GM12878 (cell line): Measurements from ENCODE around the gene ETS1.

Source experiments
- CEBPB ChIP-seq, 2 experiments: fragments of 150-350 bp in 1 of 2; IDR thresholded peaks; 2 replicates each; pipeline ENCODE4 v1.6.1; 2012 to 2014; ENCODE audit warnings: low read depth in 2 of 2, low read length in 2 of 2, borderline replicate concordance in 1 of 2, inconsistent platforms in 1 of 2
- POLR2A ChIP-seq: IDR thresholded peaks from 2 replicates; pipeline ENCODE4 v1.6.1; 2011; ENCODE audit warnings: low read depth, mild to moderate bottlenecking, low read length
- TF ChIP-seq, protein P1 (sequence below), 3 experiments: IDR thresholded peaks in 2 of 3; conservative IDR thresholded peaks in 1 of 3; 2 replicates each; pipeline ENCODE4 v1.5.1; 2011; ENCODE audit warnings: low read depth in 3 of 3, low read length in 3 of 3, mild to moderate bottlenecking in 3 of 3, control low read depth in 2 of 3, moderate library complexity in 2 of 3, inconsistent platforms in 1 of 3, mixed read lengths in 1 of 3; ENCODE audit not compliant: control insufficient read depth in 2 of 3, insufficient read depth in 1 of 3; ENCODE audit errors: extremely low read depth in 1 of 3

DNA sequence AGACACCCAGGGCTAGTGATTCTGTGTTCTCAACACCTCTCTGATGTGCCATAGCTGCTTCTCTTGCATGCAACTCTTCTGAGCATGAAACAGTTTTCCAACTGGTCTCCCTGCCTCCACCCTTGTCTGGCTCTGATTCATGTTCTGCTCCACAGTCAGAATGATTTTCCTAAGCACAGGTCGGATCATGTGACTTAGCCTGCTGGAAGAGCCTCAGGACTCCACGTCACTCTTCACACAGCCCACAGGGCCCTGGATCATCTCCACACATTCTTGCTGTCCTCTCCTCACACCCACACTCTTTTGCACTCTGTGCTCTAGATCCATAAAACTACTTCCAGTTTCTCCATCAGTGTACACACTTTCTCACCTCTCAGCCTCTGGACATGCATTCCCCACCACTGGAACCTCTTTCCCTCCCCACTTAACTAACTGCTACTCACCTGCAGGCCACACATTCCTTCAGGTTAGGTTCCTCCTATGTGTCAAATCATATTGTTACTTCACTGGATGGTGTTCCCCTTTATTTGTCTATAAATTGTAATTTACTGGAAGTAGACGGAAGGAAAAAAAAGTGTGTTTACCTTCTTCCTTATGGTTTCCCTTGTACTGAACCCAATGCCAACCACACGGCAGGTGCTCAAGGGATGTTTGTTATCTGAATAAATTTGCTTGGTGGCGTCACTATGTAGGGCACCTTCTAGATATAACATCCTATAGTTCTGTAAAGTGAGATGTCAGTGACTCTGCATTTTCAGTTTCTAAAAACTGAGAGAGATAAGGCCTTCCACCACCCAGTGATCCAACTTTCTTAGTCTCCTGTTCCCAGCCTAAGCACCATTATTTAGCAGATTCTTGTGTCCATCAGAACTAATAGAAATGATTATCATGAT, 133.7 kb downstream of the ETS1 start:
- TF ChIP-seq, protein P1, sequence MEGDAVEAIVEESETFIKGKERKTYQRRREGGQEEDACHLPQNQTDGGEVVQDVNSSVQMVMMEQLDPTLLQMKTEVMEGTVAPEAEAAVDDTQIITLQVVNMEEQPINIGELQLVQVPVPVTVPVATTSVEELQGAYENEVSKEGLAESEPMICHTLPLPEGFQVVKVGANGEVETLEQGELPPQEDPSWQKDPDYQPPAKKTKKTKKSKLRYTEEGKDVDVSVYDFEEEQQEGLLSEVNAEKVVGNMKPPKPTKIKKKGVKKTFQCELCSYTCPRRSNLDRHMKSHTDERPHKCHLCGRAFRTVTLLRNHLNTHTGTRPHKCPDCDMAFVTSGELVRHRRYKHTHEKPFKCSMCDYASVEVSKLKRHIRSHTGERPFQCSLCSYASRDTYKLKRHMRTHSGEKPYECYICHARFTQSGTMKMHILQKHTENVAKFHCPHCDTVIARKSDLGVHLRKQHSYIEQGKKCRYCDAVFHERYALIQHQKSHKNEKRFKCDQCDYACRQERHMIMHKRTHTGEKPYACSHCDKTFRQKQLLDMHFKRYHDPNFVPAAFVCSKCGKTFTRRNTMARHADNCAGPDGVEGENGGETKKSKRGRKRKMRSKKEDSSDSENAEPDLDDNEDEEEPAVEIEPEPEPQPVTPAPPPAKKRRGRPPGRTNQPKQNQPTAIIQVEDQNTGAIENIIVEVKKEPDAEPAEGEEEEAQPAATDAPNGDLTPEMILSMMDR (IDR thresholded peaks at IDR 0.05 in 2 of 3, conservative IDR thresholded peaks at IDR 0.05 in 1 of 3; ENCODE audit: control insufficient read depth in 2 of 3, extremely low read depth in 1 of 3, insufficient read depth in 1 of 3, low read depth in 3 of 3, low read length in 3 of 3), result no peak
- no peak for TF ChIP-seq CEBPB (IDR thresholded peaks at IDR 0.05; ENCODE audit: borderline replicate concordance in 1 of 2, low read depth in 2 of 2, low read length in 2 of 2)
- TF ChIP-seq POLR2A, result no peak
